Activated naive CD4-positive, alpha-beta T cell (primary cell): ENCODE measurements around the gene EXOC2.
"Not testable (repeated sequence)": the region's sequence is repeated elsewhere in the genome, so short reads cannot be mapped to it uniquely, and the experiment has no call there.

ENCODE experiments used
- DNase-seq, 4 experiments: peaks; one replicate each; lab custom pipeline; 2025; lab: John Stamatoyannopoulos, UW

The EXOC2 gene

DNA sequence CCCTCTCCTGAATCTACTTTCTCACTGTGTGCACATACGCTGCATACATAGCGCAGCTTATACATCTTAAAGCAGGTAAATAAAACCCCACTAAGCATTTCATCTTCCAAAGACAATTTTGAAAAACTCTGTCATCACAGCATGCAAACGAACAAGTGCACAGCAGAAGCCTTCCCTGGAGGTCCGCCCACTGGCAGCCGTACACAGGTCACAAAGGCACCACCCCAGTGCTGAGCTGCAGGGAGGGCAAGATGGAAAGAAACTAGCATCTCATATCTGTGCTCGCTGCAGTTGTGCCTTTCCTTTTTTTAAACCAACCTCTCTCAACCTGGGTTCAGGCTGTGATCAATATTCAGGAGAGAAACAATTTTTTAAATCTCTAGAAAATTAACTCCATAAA, 109.3 kb downstream of the EXOC2 start:
- no peak for DNase-seq

DNA sequence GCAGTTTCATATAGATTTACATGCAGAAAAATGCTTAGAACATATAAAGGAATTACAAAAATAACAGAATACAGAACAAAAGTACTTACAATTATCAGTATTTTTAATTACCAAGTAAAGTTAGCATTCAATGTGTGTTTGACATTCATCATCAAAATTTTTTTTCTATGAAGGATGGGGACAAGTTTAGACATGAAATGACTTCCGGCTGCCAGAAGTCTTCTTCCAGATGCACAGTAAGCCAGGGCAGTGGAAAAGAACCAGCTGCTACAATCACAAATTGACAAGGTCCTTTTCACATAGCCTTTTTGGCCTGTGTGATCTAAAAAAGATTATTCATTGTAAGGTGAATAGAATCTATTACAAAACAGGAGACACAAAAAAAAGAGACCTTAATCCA, 109.8 kb downstream of the EXOC2 start:
- DNase-seq: no peak

DNA sequence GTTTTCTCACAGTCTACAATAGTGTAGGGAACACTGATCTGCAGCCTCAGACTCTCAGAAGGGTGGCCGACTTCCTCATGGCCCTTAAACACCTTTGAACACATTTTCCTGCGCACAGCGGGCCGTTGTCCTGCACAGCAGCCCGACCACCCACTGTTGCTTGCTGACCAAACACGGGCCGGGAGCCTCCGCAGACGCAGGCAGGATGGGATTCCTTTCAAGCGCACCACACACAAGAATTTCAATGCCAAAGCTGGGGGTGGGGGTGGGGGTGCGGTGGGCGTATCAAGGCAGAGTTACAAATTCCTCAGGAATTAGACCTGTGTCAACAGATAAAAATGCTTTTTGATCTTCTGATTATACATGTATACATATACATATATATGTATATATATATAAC, 110.6 kb downstream of the EXOC2 start:
- no peak for DNase-seq

- no peak for DNase-seq
These were observed 113.6 kb downstream of the EXOC2 start for GRCh38 chr6:579339-579738.

- no peak for DNase-seq
These were observed 120.2 kb downstream of the EXOC2 start for GRCh38 chr6:572596-573265.

DNA sequence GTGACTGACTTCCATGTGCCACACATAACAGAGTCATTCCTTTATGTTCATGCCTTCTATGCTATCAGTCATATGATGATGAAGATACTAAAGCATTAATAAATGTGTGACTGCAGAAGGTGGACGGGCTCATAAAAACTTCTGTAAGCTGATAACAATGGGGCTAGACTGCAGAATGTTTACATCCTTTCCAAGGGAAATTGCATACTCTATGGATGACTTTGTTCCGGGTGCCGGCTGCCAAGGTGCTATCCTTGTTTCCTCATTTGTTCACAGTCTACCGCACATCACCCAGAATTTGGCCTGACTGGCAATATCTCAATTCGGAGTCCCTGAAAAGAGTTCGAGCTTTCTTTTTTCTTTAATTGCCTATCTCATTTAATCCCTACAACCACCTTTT, 121.0 kb downstream of the EXOC2 start:
- DNase-seq: no peak

DNA sequence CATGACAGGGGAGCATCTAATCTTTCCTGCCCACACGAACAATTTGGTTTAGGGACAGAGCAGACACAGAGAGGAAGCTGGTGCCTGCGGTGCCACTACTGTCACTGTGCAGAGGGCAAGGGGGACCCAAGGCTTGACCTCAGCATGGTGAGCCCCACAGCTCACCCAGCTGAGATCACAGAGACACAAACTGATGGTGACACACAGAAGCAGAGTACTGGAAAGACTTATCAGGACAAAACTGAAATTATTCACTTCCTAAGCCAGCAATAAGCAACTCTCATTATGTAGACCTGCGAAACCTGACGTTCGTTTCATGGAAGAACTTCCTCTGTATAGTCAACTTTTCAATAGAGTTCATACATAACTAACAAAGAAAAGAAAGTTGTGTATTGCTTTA, 122.1 kb downstream of the EXOC2 start:
- no peak for DNase-seq

DNA sequence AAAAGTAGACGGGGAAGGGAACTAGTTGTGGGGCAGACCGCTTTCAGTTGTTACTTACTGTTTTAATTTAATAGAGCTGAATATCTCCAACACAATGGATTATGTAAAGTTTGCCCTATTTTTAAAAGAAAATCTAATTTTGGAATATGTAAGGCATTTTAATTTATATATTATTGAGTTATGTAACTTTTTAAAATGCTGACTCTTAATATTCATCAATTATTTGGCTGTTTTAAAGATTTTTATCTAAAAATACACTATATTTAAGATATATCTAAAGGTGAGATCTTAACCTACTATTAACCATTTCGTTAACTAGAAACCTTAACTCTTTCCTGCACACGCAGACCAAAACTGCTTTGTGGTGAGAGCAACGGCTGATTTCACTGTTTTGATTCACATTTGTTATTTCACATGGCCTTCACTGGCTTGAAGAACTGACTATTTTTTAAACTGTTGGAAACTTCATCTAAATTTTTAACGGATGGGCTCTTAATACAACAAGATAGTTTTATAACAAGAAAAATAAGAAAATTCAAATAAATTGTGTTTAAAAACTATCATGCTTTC, 123.9 kb downstream of the EXOC2 start:
- no peak for DNase-seq

- DNase-seq: no peak
These were observed 124.9 kb downstream of the EXOC2 start for GRCh38 chr6:568085-568484.

DNA sequence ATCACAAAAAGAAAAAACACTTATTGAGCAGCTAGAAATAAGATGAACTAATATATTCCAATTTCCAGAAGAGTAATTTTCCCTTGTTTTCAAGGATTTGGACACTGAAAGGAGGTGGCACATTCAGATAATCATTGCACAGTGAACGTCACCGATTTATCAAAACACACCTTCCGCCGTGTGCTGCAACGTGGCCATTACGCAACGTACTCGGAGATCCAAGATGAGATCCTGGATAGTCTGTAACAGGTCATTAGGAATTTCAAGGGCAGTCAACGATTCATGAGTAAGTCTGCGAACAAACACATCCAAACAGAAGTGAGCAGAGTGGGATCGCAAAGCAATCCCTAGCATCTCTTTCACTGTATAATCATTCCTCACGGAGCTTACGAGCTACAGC, 129.1 kb downstream of the EXOC2 start:
- DNase-seq: no peak

DNA sequence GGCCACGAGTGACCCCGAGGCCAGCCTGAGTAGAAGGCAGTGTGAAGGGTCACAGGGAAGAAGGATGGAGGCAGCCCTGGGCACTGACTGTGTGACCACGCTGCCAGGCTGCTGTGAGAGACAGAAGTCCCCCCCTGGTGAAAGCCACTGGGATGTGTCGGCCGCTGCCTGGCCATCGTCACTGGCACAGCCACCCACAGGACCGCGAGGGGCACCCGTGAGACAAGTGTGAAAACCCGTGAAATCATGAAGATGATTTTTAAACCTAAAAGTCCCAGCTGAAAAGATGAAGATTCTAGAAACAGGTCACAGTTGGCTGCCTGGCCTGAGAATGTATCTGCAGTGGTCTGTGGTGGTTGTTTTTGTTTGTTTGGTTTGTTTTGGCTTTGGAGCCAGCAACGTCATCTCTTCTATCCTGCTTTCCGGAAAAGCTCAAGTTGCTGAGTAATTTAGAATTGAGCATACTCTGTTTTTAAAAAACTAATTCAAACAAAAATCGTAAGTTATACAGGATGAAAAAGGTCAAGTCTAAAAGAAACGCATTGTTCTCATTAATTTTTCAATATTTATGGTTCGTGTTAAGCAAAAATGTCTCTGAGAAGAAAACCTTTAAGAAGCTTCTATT, 130.8 kb downstream of the EXOC2 start:
- no peak for DNase-seq

GRCh38 chr6:561335-561734, 131.6 kb downstream of the EXOC2 start:
- DNase-seq: not testable (repeated sequence)

DNA sequence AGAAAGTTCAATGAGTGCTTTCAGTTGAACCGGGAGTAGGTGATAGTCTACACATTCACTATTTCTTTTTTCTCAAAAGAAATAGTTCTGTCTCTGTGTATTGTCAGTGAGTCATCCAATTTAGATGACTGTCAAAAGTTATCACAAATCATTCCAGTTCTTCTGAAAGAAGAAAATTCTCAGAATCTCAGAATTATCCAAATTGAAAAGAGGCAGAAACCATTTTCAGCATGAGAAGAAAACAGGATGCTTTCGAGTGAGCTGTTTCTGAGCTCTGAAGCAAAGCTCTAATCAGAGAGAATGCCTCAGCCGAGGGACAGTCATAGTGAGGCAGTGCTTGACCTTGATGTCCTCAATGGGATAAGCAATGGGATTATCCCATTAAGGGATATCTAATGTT, 134.0 kb downstream of the EXOC2 start:
- DNase-seq: no peak

DNA sequence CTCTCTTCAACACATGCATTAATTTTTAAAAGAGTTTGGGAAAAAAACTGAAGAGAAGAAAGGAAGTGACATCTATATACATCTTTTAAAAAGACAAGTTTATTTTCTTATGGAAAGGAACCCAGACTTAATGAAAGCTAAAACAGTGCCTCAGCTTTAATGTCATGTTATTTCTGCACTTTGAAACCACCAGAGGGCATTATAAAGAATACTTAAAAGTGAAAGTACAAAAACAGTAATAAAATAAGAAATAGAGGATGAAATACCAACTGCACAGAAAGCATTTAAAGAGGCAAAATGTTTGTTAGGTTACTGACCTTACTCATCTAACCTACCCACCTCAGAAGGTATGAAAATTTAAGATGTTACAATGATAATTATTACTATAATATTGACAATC, 134.8 kb downstream of the EXOC2 start:
- DNase-seq: no peak

DNA sequence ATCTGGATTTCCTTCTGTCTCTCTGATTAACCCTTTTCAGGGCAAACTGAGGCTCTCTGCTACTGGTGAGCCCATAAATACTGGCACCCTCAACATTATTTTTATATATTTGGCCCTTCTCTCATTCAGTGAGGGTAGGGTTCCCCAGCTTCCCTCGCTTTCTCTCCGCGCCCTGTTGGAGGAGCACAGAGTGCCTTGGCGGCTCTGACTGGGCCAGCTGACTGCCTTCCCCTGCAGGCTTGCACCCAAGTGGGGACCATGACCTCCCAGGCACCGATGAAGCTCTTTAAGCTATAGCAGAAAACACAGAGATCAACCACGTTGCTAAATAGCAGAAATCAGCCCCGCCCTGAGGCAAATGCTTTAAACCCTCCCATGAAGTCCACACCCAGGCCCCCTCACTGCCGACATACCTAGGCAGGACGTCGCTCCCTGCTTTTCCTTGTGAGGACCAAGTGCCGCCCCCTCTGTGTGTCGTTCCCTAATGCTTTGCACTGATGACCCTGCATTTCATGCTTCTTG, 141.0 kb downstream of the EXOC2 start:
- no peak for DNase-seq

DNA sequence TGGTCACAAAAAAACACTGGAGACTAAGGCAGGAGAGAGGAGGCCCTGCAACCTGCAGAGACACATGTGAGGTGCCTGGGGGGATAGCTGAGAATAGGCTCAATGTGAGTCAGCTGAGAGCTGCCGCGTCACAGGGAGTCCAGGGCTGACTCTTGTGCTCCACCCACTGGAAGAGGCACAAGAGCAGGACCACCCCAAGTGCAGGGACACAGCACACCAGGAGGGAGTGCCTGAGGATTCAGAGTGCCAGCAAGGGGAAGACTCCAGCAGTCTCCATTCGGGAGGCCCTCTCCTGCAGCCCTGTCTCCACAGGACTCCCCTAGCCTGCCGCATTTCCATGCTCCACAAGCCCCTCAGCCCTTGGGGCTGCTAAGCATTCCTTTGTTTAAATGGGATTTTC, 141.5 kb downstream of the EXOC2 start:
- no peak for DNase-seq

GRCh38 chr6:549906-550305, 143.0 kb downstream of the EXOC2 start:
- DNase-seq: no peak

GRCh38 chr6:548517-548916, 144.4 kb downstream of the EXOC2 start:
- DNase-seq: no peak

- DNase-seq: no peak
These were observed 144.8 kb downstream of the EXOC2 start for GRCh38 chr6:548091-548490.

GRCh38 chr6:540490-540889, 152.4 kb downstream of the EXOC2 start:
- no peak for DNase-seq

DNA sequence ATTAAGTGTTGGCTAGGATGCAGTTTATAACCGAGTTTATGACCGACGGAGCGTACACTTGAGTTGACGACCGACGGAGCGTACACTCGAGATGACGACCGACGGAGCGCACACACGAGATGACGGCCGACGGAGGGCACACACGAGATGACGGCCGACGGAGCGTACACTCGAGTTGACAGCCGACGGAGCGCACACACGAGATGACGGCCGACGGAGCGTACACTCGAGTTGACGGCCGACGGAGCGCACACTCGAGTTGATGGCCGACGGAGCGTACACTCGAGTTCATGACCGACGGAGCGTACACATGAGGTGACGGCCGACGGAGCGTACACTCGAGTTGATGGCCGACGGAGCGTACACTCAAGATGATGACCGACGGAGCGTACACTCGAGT, 155.8 kb downstream of the EXOC2 start:
- no peak for DNase-seq

GRCh38 chr6:530425-530824, 162.5 kb downstream of the EXOC2 start:
- no peak for DNase-seq

GRCh38 chr6:528989-529388, 163.9 kb downstream of the EXOC2 start:
- DNase-seq: no peak
